Activated B cell treated with CpG ODN at 0.5 μM for 24 hours (primary cell): ENCODE results near the gene OR10C1. TPM values are rescaled to one million over a fixed set of nuclear protein-coding genes. Genes with fewer than 3 reads are reported as not detected.

Experiments used
- ATAC-seq: fragments of 200-7000 bp; cut with Tn5 transposase; one replicate; pipeline ENCODE4 v1.10.0; 2021; ENCODE audit warnings: low read depth, mild to moderate bottlenecking, moderate library complexity
- CTCF ChIA-PET: fragments of 350-600 bp; sonication (Branson Sonifier 250); formaldehyde crosslinking; loops from one replicate; lab custom pipeline; 2021; ENCODE audit warnings: antibody characterized with exemption; lab: Charles Lee
- POLR2A ChIA-PET: fragments of 350-600 bp; sonication (Branson Sonifier 250); formaldehyde crosslinking; loops from one replicate; lab custom pipeline; 2021; ENCODE audit warnings: antibody characterized with exemption; lab: Charles Lee
- DNase-seq: peaks from one replicate; pipeline ENCODE4 v3.0.0; 2022
- H3K27ac Mint-ChIP-seq: one replicate; pipeline ENCODE4 v1.8.0; 2020; ENCODE audit warnings: mixed read lengths
- H3K27me3 Mint-ChIP-seq: one replicate; pipeline ENCODE4 v1.8.0; 2021; ENCODE audit warnings: mixed read lengths
- H3K36me3 Mint-ChIP-seq: one replicate; pipeline ENCODE4 v1.8.0; 2021; ENCODE audit warnings: low read depth, mixed read lengths
- H3K4me1 Mint-ChIP-seq: one replicate; pipeline ENCODE4 v1.8.0; 2021; ENCODE audit warnings: mixed read lengths
- H3K4me3 Mint-ChIP-seq: one replicate; pipeline ENCODE4 v1.8.0; 2020; ENCODE audit warnings: mild to moderate bottlenecking, mixed read lengths
- H3K9me3 Mint-ChIP-seq: one replicate; pipeline ENCODE4 v1.8.0; 2020; ENCODE audit warnings: mixed read lengths
- intact Hi-C: fragments of 100-400 bp; cut with micrococcal nuclease; formaldehyde crosslinking; loops from one replicate; pipeline ENCODE4 v1.15.1; 2024
- total RNA-seq: library from RNA; stranded (reverse); gene quantifications from 2 replicates; pipeline ENCODE4 v1.2.3, GENCODE V29; 2022
- TF ChIP-seq, protein P1 (sequence below): fragments of 200-600 bp; IDR thresholded peaks from one replicate; pipeline ENCODE4 v1.8.0; 2022; ENCODE audit warnings: antibody characterized with exemption, mild to moderate bottlenecking

OR10C1 gene
- total RNA-seq, 1 donor from 2014 or later = not detected

DNA sequence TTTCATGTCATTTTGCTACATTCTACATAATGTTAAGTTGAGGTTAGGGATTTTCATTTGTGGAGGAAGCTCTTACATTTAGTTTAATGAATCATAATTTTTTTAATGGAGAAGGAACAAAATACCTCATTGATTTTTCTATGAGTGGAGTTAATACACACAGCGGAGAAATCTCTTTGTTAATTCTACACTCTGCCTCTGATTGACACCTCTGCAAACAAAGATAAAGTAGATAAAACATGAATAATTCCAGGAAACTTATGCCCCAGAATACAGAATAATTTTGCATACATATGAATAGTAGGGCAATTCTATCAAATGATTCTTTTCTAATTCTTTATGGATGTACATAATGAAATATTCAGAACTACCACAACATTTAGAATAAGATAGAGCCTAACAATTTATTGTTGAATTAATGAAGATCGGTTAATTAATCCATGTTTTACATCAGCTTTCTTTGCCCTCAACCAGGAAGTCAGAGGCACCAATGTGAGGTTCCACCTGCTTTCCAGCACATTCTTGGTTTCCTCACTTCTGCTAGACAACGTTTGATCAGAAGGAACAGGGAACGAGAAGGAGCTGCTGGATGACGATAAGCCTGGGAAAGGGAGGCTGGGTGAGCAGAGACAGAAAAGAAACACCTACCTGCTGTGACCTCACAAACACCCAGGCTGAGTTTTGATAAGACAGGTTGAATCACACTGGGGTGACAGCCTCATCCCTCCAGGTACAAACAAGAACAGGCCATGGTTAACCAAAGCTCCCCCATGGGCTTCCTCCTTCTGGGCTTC is 22.1 kb downstream of the OR10C1 start:
- POLR2A ChIA-PET = no interaction called here
- no peak for DNase-seq
- TF ChIP-seq, protein P1, sequence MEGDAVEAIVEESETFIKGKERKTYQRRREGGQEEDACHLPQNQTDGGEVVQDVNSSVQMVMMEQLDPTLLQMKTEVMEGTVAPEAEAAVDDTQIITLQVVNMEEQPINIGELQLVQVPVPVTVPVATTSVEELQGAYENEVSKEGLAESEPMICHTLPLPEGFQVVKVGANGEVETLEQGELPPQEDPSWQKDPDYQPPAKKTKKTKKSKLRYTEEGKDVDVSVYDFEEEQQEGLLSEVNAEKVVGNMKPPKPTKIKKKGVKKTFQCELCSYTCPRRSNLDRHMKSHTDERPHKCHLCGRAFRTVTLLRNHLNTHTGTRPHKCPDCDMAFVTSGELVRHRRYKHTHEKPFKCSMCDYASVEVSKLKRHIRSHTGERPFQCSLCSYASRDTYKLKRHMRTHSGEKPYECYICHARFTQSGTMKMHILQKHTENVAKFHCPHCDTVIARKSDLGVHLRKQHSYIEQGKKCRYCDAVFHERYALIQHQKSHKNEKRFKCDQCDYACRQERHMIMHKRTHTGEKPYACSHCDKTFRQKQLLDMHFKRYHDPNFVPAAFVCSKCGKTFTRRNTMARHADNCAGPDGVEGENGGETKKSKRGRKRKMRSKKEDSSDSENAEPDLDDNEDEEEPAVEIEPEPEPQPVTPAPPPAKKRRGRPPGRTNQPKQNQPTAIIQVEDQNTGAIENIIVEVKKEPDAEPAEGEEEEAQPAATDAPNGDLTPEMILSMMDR = no peak
- Mint-ChIP-seq H3K9me3 (no peaks in the 10 kb centered on the region), H3K27me3 (peaks cover 8% of the 10 kb centered on the region), H3K4me1 (no peaks in the 10 kb centered on the region), H3K36me3 (no peaks in the 10 kb centered on the region), H3K27ac (no peak overlapping the region), H3K4me3 (no peak overlapping the region)
- CTCF ChIA-PET = no interaction called here
- intact Hi-C loops = no loop called here
- ATAC-seq = no peak

DNA sequence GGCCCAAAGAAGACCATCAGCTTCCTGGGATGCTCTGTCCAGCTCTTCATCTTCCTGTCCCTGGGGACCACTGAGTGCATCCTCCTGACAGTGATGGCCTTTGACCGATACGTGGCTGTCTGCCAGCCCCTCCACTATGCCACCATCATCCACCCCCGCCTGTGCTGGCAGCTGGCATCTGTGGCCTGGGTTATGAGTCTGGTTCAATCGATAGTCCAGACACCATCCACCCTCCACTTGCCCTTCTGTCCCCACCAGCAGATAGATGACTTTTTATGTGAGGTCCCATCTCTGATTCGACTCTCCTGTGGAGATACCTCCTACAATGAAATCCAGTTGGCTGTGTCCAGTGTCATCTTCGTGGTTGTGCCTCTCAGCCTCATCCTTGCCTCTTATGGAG is 22.9 kb downstream of the OR10C1 start:
- CTCF ChIA-PET = no interaction called here
- DNase-seq = no peak
- POLR2A ChIA-PET = no interaction called here
- ATAC-seq = no peak
- Mint-ChIP-seq H3K36me3 (no peaks in the 10 kb centered on the region), H3K9me3 (no peaks in the 10 kb centered on the region), H3K27ac (no peak overlapping the region), H3K27me3 (peaks cover 8% of the 10 kb centered on the region), H3K4me3 (no peak overlapping the region), H3K4me1 (no peaks in the 10 kb centered on the region)
- TF ChIP-seq, protein P1 = no peak
- intact Hi-C loops = no loop called here

DNA sequence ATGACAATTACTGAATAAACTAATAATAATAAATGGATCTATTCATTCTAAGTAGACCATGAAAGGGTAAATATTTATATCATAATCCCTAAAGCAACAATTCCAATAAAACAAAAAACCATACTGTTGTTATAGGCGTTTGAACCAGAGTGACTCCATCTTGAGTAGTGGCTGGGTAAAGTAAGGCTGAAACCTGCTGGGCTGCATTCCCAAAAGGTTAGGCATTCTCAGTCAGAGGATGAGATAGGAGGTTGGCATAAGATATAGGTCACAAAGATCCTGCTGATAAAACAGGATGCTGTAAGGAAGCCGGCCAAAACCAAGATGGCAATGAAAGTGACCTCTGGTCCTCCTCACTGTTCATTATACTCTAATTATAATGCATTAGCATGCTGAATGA is 26.2 kb downstream of the OR10C1 start:
- no peaks in the 10 kb centered on the region for H3K9me3 Mint-ChIP-seq
- no peak for DNase-seq
- no peak for ATAC-seq
- peaks cover 13% of the 10 kb centered on the region for H3K27me3 Mint-ChIP-seq
- CTCF ChIA-PET = no interaction called here
- no peaks in the 10 kb centered on the region for H3K4me1 Mint-ChIP-seq
- intact Hi-C loops = no loop called here
- H3K36me3 Mint-ChIP-seq = no peaks in the 10 kb centered on the region
- H3K27ac Mint-ChIP-seq = no peak overlapping the region
- POLR2A ChIA-PET = no interaction called here
- no peak overlapping the region for H3K4me3 Mint-ChIP-seq
- TF ChIP-seq, protein P1 = no peak

DNA sequence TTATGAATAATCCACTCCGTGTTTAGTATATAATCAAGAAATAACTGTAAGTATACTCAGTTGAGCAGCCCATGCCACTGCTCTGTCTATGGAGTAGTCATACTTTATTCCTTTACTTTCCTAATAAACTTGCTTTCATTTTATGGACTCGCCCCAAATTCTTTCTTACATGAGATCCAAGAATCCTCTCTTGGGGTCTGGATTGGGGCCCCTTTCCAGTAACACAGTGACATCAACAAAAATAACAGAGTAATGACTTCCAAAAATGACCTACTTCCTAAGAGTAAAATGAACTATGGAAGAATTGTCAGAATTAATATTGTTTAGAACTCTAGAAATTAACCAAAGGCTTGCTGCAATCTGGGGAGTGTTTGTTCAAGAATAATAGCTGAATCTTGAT is 26.7 kb downstream of the OR10C1 start:
- TF ChIP-seq, protein P1 = no peak
- intact Hi-C loops = no loop called here
- no peaks in the 10 kb centered on the region for H3K9me3 Mint-ChIP-seq
- H3K4me1 Mint-ChIP-seq = no peaks in the 10 kb centered on the region
- no peak overlapping the region for H3K27ac Mint-ChIP-seq
- CTCF ChIA-PET = no interaction called here
- DNase-seq (no peak), ATAC-seq (no peak)
- H3K27me3 Mint-ChIP-seq = peaks cover 13% of the 10 kb centered on the region
- no peaks in the 10 kb centered on the region for H3K36me3 Mint-ChIP-seq
- POLR2A ChIA-PET = no interaction called here
- H3K4me3 Mint-ChIP-seq = no peak overlapping the region

DNA sequence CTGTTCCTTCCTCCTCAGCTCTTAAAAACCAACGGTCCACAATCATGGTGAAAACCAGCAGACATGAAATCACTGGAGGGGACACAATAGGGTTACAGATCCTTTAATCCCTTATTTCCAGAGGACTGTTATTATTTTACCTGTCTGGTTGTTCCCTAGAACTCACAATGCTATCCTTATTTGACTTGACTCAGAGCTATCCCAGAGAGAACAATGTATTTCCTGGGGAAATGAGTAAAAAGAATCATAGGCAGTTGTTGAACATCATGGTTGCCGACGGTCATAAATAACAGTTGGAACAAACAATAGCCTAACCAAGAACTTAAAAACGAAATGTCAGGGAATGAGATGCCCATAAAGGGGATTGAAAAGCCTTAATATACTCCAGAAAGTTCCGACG is 27.1 kb downstream of the OR10C1 start:
- ChIA-PET POLR2A (no interaction called here), CTCF (no interaction called here)
- DNase-seq (no peak), ATAC-seq (no peak)
- Mint-ChIP-seq H3K27ac (no peak overlapping the region), H3K4me1 (no peaks in the 10 kb centered on the region), H3K27me3 (peaks cover 15% of the 10 kb centered on the region), H3K9me3 (no peaks in the 10 kb centered on the region), H3K36me3 (no peaks in the 10 kb centered on the region), H3K4me3 (no peak overlapping the region)
- intact Hi-C loops = no loop called here
- TF ChIP-seq, protein P1 = no peak
